Measurements from ENCODE around the gene PPP1R27. TPM values are rescaled to one million over a fixed set of nuclear protein-coding genes. Genes with fewer than 3 reads are reported as not detected.

Gene PPP1R27
- total RNA-seq, 2 donors from 2014 or later: not detected

DNA sequence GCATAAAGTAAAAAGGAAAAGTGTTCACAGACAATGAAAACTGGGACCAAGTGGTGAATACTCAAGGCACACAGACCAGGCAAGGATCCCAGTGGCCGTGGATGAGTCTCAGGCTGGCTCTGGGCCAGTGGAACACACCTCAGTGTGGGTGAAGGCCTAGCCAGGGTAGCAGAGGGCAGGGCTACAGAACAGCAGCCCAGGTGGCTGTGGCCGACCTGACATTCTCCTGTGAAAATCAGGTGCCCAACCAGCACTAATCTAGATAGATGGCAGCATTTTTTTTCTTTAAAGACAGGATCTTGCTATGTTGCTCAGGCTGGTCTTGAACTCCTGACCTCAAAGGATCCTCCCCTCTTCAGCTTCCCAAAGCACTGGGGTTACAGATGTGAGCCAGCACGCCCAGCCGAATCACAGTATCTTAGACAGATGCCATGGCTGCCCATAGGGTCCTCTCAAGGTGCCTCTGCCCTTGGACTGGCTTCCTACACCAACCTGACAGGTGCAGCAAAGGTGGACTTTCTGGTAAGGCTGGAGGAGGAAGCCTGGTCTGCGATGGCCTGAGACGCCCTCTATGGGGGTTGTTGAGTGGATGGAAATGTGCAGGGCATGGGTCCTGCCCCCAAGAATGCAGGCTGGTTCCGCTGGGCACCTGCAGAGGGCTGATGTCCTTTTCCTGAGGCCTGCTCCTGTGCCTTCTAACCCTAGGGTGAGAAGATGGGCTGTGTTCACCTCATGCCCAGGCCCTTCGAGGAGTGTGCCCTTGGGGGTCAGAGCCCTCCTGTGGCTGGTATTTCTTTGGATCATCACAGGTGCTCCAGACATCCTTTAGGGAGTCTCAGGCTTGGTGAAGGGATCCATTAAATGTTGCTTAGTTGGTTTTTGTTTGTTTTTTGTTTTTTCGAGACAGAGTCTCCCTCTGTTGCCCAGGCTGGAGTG is 29.3 kb upstream of the PPP1R27 start:
- intact Hi-C loops (cut with DNase I, micrococcal nuclease): no loop called here
- no peak for DNase-seq
- no peak for ATAC-seq

DNA sequence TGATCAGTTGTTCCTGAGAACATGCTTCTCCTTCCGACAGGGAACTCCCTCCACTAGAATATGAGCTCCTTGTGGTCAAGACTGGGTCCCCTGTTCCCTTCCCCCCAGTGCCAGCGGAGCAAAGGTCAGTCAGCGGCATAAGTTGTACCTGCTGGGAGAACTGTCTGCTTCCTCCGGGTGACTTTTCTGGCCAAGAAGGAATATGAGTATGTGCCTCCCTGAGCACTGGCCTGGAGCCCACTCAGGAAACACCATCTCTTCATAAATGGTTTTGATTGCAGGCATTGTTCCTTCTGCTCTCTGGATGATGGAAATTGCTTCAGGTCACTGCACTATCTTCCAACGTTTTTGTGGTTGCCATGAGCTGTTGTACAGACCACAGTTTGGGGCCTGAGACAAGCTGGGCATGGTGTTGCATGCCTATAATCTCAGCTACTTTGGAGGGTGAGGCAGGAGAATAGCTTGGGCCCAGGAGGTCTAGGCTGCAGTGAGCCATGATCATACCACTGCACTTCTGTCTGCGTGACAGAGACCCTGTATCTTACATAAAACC is 28.3 kb upstream of the PPP1R27 start:
- DNase-seq (no peak), ATAC-seq (no peak)
- intact Hi-C loops (cut with DNase I, micrococcal nuclease): no loop called here

DNA sequence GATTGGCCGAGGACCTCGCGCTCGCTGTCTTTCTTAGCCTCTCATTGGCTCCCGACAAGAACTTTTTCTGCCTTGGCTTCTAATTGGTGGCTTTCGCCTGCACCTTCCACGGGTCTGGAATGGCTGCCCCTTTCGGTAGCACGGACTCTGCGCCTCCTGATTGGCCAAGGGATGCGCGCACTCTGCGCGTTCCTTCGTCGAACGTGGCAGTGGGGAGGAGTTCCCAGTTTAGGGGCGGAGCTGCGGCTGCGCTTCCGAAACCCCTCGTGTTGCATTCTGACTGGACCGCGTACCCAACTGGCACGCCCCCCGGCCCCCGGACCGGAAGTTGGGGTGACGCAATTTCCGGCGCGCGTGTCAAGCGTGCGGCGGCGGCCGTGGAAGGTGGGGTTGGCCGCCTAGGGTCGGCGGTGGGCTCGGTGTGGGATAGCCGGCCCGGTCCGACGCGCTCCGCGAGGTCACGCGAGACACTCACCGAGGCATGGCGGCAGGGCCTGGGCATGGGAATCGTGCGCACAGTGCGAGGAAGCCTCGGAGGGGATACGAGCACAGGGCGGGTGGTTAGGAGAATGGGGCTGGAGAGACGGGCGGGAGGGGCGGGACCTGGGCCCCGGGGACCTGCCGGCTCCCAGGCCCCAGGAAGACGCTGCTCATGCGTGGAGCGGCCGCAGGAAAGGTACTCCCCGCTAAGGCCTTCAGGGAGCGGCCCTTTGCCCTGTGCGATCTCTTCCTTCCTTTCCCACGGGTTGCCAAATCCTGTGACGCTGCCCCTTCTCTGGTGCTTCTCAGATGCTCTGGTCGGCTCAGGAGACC is 26.1 kb upstream of the PPP1R27 start:
- intact Hi-C loops (cut with DNase I, micrococcal nuclease): no loop called here
- peak; percentile 98 to 100 for DNase-seq
- ATAC-seq: peak; percentile 77

DNA sequence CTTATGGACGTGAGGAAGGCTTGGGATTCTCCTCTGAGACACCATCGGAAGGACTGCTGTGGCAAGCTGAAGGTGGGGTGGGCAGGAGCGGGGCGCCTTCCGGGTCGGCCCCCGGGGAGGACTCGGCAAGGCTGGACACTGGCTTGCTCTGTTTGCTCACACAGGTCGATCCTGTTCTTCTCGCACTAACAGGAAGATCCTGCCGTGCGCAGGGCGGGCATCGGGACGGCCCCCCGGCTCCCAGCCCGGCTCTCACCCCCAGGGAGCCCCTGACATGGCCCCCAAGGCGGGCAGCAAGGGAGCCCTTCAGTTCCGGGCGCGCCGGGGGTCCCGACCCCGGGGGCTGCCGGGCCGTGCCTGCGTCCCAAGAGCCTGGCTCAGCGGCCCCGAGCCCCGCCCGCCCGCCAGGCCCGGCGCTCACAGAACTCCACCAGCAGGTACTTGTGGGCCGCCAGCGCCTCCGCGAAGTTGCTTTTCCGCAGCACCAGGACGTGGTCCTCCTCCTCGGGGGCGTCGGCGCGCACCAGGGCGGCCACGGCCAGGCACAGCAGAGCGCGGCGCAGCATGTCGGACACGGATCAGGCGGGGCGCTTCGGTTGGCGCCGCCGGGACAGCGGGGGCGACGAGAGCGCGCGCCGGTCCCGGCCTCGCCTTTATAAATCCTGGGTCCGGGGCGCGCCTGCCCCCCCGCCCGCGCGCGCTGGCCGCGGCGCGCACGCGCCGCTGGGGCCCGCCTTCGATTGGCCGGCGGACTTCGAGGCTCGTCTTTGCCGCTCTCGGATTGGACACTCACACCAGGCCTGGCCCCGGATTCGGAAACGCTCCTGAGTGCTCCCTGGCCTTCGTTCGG is 25.3 kb upstream of the PPP1R27 start, which contains the start of gene P4HB:
Gene P4HB (minus strand): TSS at position 630 of the 850 bp plus-strand sequence. CDS start 64 bp downstream, at position 566.
- DNase-seq: no peak
- ATAC-seq: peak; percentile 9
- intact Hi-C loops (cut with DNase I, micrococcal nuclease): no loop called here

DNA sequence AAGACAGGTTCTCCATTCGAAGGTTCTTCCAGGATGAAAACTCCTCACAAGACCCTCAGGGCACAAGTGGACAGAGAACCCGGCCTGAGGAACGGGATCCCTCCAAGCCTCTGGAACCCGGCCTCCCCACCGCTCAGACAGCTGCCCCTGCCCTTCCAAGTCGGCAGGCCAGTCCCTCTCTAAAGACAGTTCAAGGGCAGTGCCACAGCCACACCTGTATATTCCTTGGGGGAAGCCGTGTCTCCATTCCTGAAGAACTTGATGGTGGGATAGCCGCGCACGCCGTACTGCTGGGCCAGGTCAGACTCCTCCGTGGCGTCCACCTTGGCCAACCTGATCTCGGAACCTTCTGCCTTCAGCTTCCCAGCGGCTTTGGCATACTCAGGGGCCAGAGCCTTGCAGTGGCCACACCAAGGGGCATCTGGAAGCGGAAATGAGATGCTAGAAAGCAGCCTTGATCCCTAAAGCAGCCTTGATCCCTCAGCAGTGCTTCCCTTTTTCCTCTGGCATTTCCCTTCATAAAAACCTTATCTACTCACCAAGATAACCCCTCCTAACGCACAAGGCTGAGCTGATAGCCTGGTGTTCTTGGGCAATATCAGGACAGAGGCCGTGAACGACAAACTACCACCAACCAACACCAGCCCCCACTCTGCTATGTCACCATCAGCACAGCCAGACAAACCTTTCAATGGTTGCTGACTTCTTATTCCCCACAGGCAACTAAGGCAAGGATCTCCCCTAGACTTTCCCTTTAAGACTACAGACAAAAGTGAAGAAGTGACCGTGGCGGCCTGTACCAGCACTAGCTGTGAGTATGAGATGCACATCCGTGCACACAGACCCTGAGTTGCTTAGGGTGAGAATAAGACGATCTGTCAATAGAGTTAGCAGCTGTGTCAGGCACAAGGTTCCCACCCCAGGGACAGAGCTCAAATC is 24.4 kb upstream of the PPP1R27 start:
- intact Hi-C loops (cut with DNase I, micrococcal nuclease): no loop called here
- DNase-seq: no peak
- no peak for ATAC-seq

DNA sequence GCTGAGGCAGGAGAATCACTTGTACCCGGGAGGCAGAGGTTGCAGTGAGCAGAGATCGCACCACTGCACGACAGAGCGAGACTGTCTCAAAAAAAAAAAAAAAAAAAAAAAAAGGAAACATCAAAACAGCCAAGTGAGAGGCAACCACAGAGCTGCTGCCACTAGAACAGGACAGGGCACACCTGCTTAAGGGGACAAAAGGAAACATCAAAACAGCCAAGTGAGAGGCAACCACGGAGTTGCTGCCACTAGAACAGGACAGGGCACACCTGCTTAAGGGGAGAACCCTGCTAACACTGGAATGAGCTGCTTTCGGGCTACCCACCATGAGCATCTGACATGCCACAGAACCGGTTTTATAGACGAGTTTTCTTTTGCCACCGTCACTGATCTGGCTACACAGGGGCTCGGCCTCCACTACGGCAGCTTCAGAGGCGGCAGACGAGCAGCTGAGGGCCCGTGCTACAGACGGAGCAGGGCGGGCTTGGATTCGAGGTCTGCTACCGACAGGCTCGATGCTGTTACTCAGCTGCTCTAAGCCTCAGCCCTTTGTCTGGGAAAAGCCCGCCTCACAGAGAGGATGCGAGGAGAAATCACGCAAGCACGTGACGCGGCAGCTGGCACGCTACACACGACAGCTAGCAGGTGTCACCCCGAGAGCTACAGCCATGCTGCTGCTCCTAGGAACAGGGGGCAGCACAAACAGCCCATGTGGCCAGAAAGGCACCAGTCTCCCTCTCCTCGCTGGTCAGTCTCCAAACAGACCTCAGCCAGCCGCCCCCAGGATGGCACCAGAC is 23.5 kb upstream of the PPP1R27 start:
- intact Hi-C loops (cut with DNase I, micrococcal nuclease): no loop called here
- DNase-seq (no peak), ATAC-seq (no peak)

DNA sequence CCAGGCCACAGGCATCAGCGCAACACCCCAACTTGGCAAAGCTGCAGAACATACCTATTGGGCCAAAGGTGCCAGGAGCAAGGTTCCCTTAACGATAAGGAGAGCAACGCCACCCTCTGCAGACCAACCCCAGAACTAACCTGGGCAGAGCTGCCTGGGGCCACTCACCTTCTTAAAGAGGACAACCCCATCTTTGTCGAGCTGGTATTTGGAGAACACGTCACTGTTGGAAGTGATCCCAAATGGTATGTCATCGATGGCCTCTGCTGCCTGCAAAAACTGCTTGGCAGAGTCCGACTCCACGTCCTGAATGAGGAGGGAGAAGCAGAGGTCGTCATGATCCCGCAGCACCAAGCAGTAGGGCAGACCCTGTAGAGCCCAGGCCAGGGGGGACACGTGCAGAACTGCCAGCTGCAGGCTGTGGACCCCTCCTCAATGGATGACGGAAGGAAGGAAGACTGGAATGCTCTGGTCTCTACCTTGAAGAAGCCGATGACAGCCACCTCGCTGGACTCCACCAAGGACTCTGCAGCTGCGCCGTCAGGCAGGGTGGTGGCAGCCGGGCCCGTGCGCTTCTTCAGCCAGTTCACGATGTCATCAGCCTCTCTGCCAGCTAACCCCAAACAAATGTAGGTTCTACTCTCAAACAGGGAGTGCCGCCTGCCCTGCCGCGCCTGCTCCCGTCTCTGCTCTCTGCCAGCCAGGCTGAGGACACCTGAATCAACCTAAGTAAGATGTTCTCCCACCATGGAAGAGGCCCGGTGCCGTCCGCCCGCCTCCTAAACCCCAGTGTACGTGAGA is 20.3 kb upstream of the PPP1R27 start:
- peak; percentile 21 for ATAC-seq
- intact Hi-C loops (cut with DNase I, micrococcal nuclease): no loop called here

DNA sequence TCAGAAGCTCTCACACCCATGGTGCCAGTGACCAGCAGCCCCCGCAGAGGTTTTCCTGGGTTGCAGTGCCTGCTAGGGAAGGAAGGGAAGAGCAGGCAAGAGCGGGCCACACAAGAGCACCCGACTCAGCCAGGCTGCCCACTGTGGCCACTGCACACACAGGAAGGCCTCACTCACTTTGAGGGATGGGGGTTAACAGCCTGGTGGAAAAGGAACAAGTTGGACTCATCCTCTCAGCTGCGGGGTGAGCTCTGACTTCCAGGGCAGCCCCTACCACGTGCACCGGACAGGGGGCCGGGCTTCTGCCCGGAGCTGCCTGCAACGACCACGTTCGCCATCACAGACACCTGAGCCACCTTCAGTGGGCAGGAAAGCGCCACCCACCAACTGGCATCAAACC is 17.4 kb upstream of the PPP1R27 start:
- intact Hi-C loops (cut with DNase I, micrococcal nuclease): no loop called here
- DNase-seq (no peak), ATAC-seq (no peak)

More for the DNA sequence above, 20.3 kb upstream of the PPP1R27 start:
- DNase-seq: no peak

DNA sequence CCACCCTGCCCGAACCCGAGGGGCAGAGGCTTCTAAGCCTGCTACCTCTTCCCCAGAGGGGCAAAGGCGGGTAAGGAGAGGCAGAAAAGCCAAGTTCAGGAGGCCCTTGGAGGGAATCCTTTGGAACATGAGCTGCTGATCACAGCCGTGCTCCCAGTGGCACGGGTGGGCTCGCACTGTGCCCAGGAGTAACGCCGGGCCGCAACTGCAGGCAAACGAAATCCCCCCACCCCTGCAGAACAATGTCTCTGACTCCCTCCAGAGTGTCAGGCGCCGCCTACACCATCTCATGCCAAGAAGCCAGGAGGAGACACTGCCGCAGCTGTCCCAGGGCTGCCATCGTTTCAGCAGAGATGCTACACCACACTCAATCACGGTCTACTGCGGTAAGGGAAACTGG is 16.6 kb upstream of the PPP1R27 start:
- intact Hi-C loops (cut with DNase I, micrococcal nuclease): no loop called here
- no peak for ATAC-seq

DNA sequence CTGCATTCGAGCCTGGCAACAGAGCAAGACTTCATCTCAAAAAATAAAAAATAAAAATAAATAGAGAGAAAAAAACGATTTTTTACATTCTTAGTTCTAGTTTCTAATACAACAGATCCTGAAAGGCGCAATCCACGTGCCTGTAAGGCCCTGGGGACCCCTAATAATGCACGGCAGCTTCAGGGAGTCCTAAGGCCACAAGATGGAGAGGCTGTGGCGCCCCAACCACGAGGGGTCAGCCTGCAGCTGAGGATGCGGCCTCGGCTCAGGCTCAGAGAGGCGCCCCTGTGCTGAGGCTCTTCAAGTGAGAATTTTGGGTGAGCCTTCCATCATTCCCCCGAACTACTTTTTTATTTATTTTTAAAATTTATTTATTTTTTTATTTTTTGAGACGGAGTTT is 14.6 kb upstream of the PPP1R27 start:
- no peak for DNase-seq
- no peak for ATAC-seq
- intact Hi-C loops (cut with DNase I, micrococcal nuclease): no loop called here

More for the DNA sequence above, 16.6 kb upstream of the PPP1R27 start:
- no peak for DNase-seq

DNA sequence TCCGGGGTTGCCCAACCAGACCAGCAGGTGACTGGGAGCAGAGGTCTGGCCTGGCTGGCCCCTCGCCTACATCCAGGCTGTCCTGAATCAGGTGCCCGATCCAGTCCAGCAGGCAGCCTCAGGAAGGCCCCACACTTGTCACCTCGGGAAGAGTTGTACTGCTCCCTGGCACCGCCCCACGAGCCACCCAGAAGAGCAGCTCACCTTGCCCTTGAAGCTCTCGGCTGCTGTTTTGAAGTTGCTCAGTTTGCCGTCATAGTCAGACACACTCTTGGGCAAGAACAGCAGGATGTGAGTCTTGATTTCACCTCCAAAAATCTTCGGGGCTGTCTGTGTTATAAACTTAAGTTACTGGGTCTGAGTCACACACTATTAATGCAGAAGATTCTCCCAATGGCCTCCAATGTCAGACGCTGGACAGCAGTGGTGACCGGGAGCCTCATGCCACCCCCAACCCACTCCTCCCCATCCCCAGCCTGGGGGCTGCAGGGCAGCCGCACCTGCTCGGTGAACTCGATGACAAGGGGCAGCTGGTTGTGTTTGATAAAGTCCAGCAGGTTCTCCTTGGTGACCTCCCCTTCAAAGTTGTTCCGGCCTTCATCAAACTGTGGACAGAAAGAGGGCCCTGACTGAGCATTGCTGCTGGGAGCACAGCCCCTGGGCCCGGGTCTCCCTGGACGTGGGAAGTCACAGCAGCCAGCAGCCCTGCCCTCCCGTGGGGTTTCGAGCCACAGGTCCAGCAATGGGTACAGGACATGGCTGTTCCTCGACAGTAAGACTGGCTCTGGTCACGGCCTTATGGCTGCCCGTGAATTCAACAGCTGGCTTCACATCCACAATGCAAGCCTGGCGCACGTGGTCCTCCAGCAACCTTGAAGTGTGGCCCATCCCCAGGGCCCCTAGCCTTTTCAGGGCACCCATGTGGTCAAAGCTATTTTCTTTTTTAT is 12.2 kb upstream of the PPP1R27 start:
- no peak for DNase-seq
- ATAC-seq: no peak
- intact Hi-C loops (cut with DNase I, micrococcal nuclease): no loop called here

DNA sequence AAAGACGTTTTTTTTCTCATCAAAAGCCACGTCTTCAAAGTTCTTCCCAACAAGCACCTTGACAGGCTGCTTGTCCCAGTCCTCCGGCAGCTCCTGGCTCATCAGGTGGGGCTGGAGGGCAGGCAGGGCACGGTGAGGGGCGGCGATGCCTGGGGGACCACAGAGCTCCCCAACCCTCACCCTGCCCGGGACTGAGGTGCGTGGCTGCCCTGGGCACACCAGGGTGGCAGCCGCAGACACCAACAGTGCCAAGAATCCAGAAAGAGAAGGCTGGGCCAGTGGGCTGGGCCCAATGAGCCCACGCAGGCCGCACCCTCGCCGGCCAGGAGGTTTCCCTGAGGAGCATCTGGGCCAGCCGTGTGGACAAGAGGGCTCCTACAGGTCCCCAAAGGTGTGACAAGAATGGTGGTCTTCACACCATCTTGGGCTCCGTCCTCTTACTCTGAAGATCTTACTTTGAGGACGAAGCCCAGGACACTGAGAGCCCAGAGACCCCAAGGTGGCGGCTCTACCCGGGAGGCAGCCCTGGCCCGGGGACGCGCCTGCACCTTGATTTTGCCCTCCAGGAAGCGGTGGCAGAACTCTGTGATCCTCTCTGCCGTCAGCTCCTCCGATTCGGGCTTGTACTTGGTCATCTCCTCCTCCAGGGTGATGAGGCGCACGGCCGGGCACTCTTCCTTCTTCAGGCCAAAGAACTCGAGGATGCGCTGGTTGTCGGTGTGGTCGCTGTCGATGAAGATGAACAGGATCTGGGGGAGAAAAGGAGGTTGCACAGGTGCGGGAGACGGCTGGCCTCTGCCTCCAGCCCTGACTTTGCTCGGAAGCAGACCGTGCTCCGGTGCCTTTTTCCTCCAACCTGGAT is 11.3 kb upstream of the PPP1R27 start:
- ATAC-seq (no peak), DNase-seq (no peak)
- intact Hi-C loops (cut with DNase I, micrococcal nuclease): no loop called here

DNA sequence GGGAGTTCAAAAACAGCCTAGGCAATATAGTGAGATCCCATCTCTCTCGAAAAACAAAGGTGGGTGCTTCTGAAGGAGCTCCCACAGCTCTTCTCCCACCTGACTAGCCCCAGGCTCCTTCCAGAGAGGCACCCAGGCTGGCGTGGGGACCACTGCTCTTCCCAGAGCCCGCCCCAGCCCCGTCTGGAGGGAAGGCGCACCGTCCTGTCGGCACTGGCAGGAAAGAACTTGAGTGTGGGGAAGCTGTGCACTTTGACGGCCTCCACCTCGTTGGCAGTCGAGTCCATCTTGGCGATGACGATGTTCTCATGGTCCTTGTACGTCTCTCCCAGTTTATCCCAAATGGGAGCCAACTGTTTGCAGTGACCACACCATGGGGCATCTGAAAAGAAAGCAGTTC is 10.5 kb upstream of the PPP1R27 start:
- DNase-seq: no peak
- intact Hi-C loops (cut with DNase I, micrococcal nuclease): no loop called here
- ATAC-seq: no peak

DNA sequence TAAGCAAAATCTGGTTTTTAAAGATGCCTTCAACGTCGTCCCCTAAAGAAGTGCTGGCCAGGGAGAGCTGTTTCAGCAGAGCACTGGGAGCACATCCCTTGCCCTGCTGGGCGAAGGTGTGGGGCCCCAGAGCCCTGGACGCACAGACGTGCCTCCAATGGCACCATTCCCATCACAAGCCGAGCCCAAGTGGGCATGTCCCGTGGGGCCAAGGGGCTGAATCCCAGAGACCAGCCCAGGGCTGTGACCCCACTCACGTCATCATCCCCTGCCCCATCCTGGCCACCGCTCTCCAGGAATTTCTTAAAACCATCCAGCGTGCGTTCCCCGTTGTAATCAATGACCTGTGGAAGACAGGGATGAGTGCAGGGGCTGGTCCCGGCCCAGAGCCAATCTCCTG is 10.0 kb upstream of the PPP1R27 start:
- no peak for ATAC-seq
- DNase-seq: no peak
- intact Hi-C loops (cut with DNase I, micrococcal nuclease): no loop called here
